ENCODE measurements around the gene FGF2.

Gene FGF2

GRCh38 chr4:122903766-122904288 is 77.2 kb downstream of the FGF2 start:
- H3K27me3 ChIP-seq = no peaks in the 10 kb centered on the region
- no peak overlapping the region for H3K4me3 ChIP-seq (ENCODE audit: low read depth in 1 of 2, low read length in 1 of 2)
- TF ChIP-seq CTCF (IDR thresholded peaks at IDR 0.05) = no peak
- H3K27ac ChIP-seq = no peak overlapping the region
- no peaks in the 10 kb centered on the region for H3K4me1 ChIP-seq (ENCODE audit: control insufficient read depth in 1 of 2, insufficient read depth in 1 of 2, low read depth in 1 of 2, low read length in 1 of 2)
- H3K9me3 ChIP-seq = no peaks in the 10 kb centered on the region
- no peaks in the 10 kb centered on the region for H3K36me3 ChIP-seq

- H3K9me3 ChIP-seq = no peaks in the 10 kb centered on the region
- TF ChIP-seq CTCF (IDR thresholded peaks at IDR 0.05) = no peak
- no peaks in the 10 kb centered on the region for H3K36me3 ChIP-seq
- no peaks in the 10 kb centered on the region for H3K27me3 ChIP-seq
- no peaks in the 10 kb centered on the region for H3K4me1 ChIP-seq (ENCODE audit: control insufficient read depth in 1 of 2, insufficient read depth in 1 of 2, low read depth in 1 of 2, low read length in 1 of 2)
- H3K27ac ChIP-seq = no peak overlapping the region
- no peak overlapping the region for H3K4me3 ChIP-seq (ENCODE audit: low read depth in 1 of 2, low read length in 1 of 2)
Measured at GRCh38 chr4:122906859-122907305, 80.3 kb downstream of the FGF2 start.

GRCh38 chr4:122908223-122908622 is 81.6 kb downstream of the FGF2 start:
- Histone ChIP-seq H3K4me3 (ENCODE audit: low read depth in 1 of 2, low read length in 1 of 2) (no peak overlapping the region), H3K36me3 (no peaks in the 10 kb centered on the region), H3K27ac (no peak overlapping the region), H3K27me3 (no peaks in the 10 kb centered on the region), H3K9me3 (no peaks in the 10 kb centered on the region), H3K4me1 (ENCODE audit: control insufficient read depth in 1 of 2, insufficient read depth in 1 of 2, low read depth in 1 of 2, low read length in 1 of 2) (no peaks in the 10 kb centered on the region)
- no peak for TF ChIP-seq CTCF (IDR thresholded peaks at IDR 0.05)

DNA sequence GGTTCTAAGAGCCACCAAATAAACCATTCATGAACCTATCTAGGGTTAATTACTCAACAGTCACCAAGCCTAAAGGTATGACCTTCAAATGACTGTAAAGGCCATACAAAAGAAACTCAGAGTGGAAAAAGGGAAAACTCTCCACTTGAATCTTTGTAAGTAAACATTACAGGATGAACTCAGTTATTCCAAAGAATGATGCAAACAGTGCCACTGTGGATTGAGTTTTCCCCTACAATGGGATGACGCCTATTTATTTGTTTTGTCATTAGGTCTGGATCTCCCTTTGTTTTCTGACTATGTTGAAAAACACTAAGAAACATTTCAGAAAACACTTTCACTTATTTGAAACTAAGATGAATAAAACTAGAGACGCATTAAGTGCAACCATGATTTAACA is 83.1 kb downstream of the FGF2 start:
- no peaks in the 10 kb centered on the region for H3K9me3 ChIP-seq
- H3K27me3 ChIP-seq = no peaks in the 10 kb centered on the region
- no peak overlapping the region for H3K27ac ChIP-seq
- H3K4me1 ChIP-seq (ENCODE audit: control insufficient read depth in 1 of 2, insufficient read depth in 1 of 2, low read depth in 1 of 2, low read length in 1 of 2) = no peaks in the 10 kb centered on the region
- no peaks in the 10 kb centered on the region for H3K36me3 ChIP-seq
- H3K4me3 ChIP-seq (ENCODE audit: low read depth in 1 of 2, low read length in 1 of 2) = no peak overlapping the region
- TF ChIP-seq CTCF (IDR thresholded peaks at IDR 0.05) = no peak

- Histone ChIP-seq H3K9me3 (no peaks in the 10 kb centered on the region), H3K4me1 (ENCODE audit: control insufficient read depth in 1 of 2, insufficient read depth in 1 of 2, low read depth in 1 of 2, low read length in 1 of 2) (no peaks in the 10 kb centered on the region), H3K27ac (no peak overlapping the region), H3K36me3 (no peaks in the 10 kb centered on the region), H3K4me3 (ENCODE audit: low read depth in 1 of 2, low read length in 1 of 2) (no peak overlapping the region), H3K27me3 (no peaks in the 10 kb centered on the region)
- no peak for TF ChIP-seq CTCF (IDR thresholded peaks at IDR 0.05)
Measured at GRCh38 chr4:122911588-122911987, 85.0 kb downstream of the FGF2 start.
